ENCODE results near the gene TNNI3K.

The TNNI3K gene

GRCh38 chr1:74429580-74429979 lies 194.4 kb downstream of the TNNI3K start:
- no peaks in the 10 kb centered on the region for H3K4me1 ChIP-seq (ENCODE audit: control insufficient read depth, low read length)
- no peak overlapping the region for H3K4me2 ChIP-seq (ENCODE audit: low read length)
- H3F3A ChIP-seq (ENCODE audit: control insufficient read depth, insufficient read depth): no peaks in the 10 kb centered on the region
- H3K9me2 ChIP-seq (replicated peaks; ENCODE audit: control insufficient read depth, low read length): no peaks in the 10 kb centered on the region
- no peaks in the 10 kb centered on the region for H3K79me2 ChIP-seq (ENCODE audit: control insufficient read depth, low read length)
- H4K20me1 ChIP-seq (ENCODE audit: control insufficient read depth, insufficient read depth, low read depth, low read length): no peaks in the 10 kb centered on the region; the same call in 1 of the 2 replicates
- no peaks in the 10 kb centered on the region for H3K9me3 ChIP-seq (ENCODE audit: control insufficient read depth, insufficient read depth, low read length)
- no peak for TF ChIP-seq EZH2phosphoT487 (IDR thresholded peaks at IDR 0.05; ENCODE audit: borderline replicate concordance, low read length)
- TF ChIP-seq, protein P1, sequence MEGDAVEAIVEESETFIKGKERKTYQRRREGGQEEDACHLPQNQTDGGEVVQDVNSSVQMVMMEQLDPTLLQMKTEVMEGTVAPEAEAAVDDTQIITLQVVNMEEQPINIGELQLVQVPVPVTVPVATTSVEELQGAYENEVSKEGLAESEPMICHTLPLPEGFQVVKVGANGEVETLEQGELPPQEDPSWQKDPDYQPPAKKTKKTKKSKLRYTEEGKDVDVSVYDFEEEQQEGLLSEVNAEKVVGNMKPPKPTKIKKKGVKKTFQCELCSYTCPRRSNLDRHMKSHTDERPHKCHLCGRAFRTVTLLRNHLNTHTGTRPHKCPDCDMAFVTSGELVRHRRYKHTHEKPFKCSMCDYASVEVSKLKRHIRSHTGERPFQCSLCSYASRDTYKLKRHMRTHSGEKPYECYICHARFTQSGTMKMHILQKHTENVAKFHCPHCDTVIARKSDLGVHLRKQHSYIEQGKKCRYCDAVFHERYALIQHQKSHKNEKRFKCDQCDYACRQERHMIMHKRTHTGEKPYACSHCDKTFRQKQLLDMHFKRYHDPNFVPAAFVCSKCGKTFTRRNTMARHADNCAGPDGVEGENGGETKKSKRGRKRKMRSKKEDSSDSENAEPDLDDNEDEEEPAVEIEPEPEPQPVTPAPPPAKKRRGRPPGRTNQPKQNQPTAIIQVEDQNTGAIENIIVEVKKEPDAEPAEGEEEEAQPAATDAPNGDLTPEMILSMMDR (IDR thresholded peaks at IDR 0.05; ENCODE audit: low read depth, low read length, poor library complexity, severe bottlenecking): no peak
- H3K27me3 ChIP-seq (ENCODE audit: control insufficient read depth, low read length): no peaks in the 10 kb centered on the region
- H3K36me3 ChIP-seq (ENCODE audit: control insufficient read depth, low read length): no peaks in the 10 kb centered on the region
- no peak overlapping the region for H3K27ac ChIP-seq (ENCODE audit: low read depth, low read length)
- H3K4me3 ChIP-seq (ENCODE audit: low read length): no peak overlapping the region

DNA sequence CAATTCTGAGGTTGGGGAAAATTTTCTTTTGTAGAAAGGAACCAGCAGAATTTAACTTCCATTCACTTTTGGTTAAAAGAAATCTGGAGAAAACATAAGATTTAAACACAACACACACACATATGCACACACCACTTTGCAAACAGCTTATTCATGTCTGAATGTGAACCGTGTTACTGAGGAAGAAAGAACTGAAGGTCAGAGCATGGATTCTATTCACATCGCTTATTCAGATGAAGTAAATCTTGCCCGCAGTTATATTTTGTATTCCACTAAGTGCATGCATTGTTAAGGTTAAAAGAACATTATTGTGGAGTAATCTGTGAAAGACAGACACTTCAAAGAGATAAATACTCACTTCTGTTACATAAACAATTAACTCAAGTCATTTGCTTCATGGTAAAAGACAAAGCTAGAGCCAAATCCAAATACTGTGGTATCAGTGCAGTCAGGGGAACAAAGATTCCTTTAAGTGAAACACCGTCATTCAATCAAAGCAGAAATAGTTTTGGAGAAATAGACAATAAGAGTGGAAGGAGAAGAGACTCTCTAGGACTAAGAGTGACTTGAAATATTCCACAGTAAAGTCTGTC lies 195.3 kb downstream of the TNNI3K start:
- H3K9me2 ChIP-seq (replicated peaks; ENCODE audit: control insufficient read depth, low read length): no peaks in the 10 kb centered on the region
- H3K27ac ChIP-seq (ENCODE audit: low read depth, low read length): no peak overlapping the region
- no peaks in the 10 kb centered on the region for H3K27me3 ChIP-seq (ENCODE audit: control insufficient read depth, low read length)
- H3K4me3 ChIP-seq (ENCODE audit: low read length): no peak overlapping the region
- H3K36me3 ChIP-seq (ENCODE audit: control insufficient read depth, low read length): no peaks in the 10 kb centered on the region
- no peaks in the 10 kb centered on the region for H3F3A ChIP-seq (ENCODE audit: control insufficient read depth, insufficient read depth)
- H3K4me1 ChIP-seq (ENCODE audit: control insufficient read depth, low read length): no peaks in the 10 kb centered on the region
- H3K9me3 ChIP-seq (ENCODE audit: control insufficient read depth, insufficient read depth, low read length): no peaks in the 10 kb centered on the region
- no peaks in the 10 kb centered on the region for H3K79me2 ChIP-seq (ENCODE audit: control insufficient read depth, low read length)
- no peaks in the 10 kb centered on the region; the same call in 1 of the 2 replicates for H4K20me1 ChIP-seq (ENCODE audit: control insufficient read depth, insufficient read depth, low read depth, low read length)
- no peak for TF ChIP-seq EZH2phosphoT487 (IDR thresholded peaks at IDR 0.05; ENCODE audit: borderline replicate concordance, low read length)
- TF ChIP-seq, protein P1 (IDR thresholded peaks at IDR 0.05; ENCODE audit: low read depth, low read length, poor library complexity, severe bottlenecking): no peak
- H3K4me2 ChIP-seq (ENCODE audit: low read length): no peak overlapping the region

DNA sequence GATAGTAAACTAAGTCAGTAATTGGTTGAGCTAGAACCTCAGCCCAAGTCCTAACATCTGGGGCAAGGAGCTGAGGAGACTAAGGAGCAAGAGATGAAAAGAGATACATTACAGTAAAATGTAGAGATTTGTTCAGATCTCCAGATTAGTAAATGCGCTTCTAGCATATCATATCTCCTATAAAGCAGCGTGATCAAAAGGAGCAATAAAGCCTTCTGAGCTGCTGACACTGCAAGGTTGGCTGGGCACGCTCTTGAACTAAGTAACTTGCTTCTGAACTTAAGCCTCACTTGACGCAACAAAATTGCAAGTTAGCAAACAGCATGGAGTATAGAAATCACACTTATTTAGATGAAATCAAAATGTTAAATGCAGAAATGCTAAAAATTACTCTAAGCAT lies 196.3 kb downstream of the TNNI3K start:
- TF ChIP-seq, protein P1 (IDR thresholded peaks at IDR 0.05; ENCODE audit: low read depth, low read length, poor library complexity, severe bottlenecking): no peak
- TF ChIP-seq EZH2phosphoT487 (IDR thresholded peaks at IDR 0.05; ENCODE audit: borderline replicate concordance, low read length): no peak
- no peak overlapping the region for H3K4me3 ChIP-seq (ENCODE audit: low read length)

More for the DNA sequence above, 196.3 kb downstream of the TNNI3K start:
- Histone ChIP-seq H3F3A (ENCODE audit: control insufficient read depth, insufficient read depth) (no peaks in the 10 kb centered on the region), H3K4me1 (ENCODE audit: control insufficient read depth, low read length) (no peaks in the 10 kb centered on the region), H3K9me2 (replicated peaks; ENCODE audit: control insufficient read depth, low read length) (no peaks in the 10 kb centered on the region), H3K79me2 (ENCODE audit: control insufficient read depth, low read length) (no peaks in the 10 kb centered on the region), H4K20me1 (ENCODE audit: control insufficient read depth, insufficient read depth, low read depth, low read length) (no peaks in the 10 kb centered on the region; the same call in 1 of the 2 replicates), H3K36me3 (ENCODE audit: control insufficient read depth, low read length) (no peaks in the 10 kb centered on the region), H3K4me2 (ENCODE audit: low read length) (no peak overlapping the region), H3K9me3 (ENCODE audit: control insufficient read depth, insufficient read depth, low read length) (no peaks in the 10 kb centered on the region), H3K27me3 (ENCODE audit: control insufficient read depth, low read length) (no peaks in the 10 kb centered on the region), H3K27ac (ENCODE audit: low read depth, low read length) (no peak overlapping the region)

Measured in DOHH2 (cell line).